GM21737 (cell line): Measurements from ENCODE around the gene EGFR.

Source experiments
- ATAC-seq: cut with Tn5 transposase; IDR thresholded peaks from one replicate; pipeline ENCODE4 v1.9.1; 2021; ENCODE audit warnings: mild to moderate bottlenecking, moderate library complexity; ENCODE audit not compliant: unreplicated experiment

EGFR gene

GRCh38 chr7:55260171-55260570, 241.4 kb downstream of the EGFR start:
- ATAC-seq, result no peak

DNA sequence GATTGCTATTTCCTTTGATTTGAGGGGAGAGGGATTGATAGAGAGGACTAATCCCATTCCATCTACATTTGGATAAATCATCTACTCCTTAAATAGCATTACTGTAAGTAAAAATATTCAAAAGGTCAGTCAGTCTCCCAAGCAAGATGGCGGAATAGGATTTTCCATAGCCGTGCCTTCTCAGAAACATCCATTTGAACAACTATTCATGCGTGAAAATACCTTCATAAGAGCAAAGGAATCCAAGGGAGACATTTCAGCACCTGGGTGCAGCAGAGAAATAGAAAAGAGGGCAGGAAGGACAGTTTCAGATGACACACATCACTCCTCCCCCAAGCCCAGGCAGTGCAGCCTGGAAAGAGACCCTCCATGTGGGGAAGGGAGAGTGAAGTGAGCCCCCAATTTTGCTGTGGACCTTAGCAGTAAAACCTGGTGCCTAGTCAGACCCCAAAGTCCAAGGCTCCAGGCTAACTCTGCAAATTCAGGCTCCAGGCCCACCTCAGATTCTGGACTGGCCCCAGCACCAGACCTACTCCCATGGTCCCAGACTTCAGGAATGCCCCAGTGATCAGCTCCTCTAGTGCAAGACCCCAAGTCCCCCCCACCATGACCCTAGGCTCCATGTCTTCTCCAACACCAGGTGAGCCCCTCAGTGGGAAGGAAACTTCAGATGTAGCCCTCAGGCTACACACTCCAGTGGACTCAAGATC, 242.0 kb downstream of the EGFR start:
- no peak for ATAC-seq
